K562 (cell line): ENCODE data around the gene AHCYL2. TPM values are rescaled to one million over a fixed set of nuclear protein-coding genes. Genes with fewer than 3 reads are reported as not detected.
A peak's percentile ranks its signal among the peaks of the same experiment; 100 is the strongest.

Experiments used
- POLR2H ChIP-seq: IDR thresholded peaks from 2 replicates; pipeline ENCODE4 v1.6.1; 2016; ENCODE audit warnings: missing genetic modification characterization, low read depth, mild to moderate bottlenecking, control low read depth, missing compliant biosample characterization, moderate library complexity
- polyA plus RNA-seq, 8 experiments: library from polyadenylated mRNA; depleted of rRNA in 4 of 8; stranded (reverse) in 5 of 8; unstranded in 3 of 8; fragments of >200 nt; fragmentation: Nextera tagmentation in 2 of 8; fragmentation: Illumina TruSeq in 1 of 8; extraction: Ambion mirVana in 2 of 8; extraction: Trizol in 1 of 8; gene quantifications; 2 replicates each; pipeline versions ENCODE4 v1.2.1 to v1.2.3, GENCODE V29; 2011 to 2014; ENCODE audit warnings: inconsistent platforms in 1 of 8, missing spikeins in 1 of 8
- total RNA-seq, 7 experiments: library from RNA; depleted of rRNA in 6 of 7; stranded (reverse); fragments of >200 nt in 6 of 7; fragmentation: Illumina TruSeq in 2 of 7; extraction: Trizol in 2 of 7; gene quantifications; 2 replicates each; pipeline versions ENCODE4 v1.2.1 to v1.2.3, GENCODE V29; 2011 to 2021; ENCODE audit warnings: low replicate concordance in 1 of 7
- TF ChIP-seq, protein P1 (sequence below), 2 experiments: fragments of 450-650 bp; formaldehyde crosslinking in 1 of 2; IDR thresholded peaks; 2 replicates each; pipeline versions ENCODE4 v1.4.0 to v1.6.1; 2014 to 2020; ENCODE audit warnings: mild to moderate bottlenecking in 2 of 2, borderline replicate concordance in 1 of 2, low read depth in 1 of 2

Gene AHCYL2
- total and polyA plus RNA-seq, 9 of the 15 experiments (the other 6 are each of a cell fraction or from before 2014, with no cell fraction given): 0.93 to 10.5 (median 5.2) TPM

DNA sequence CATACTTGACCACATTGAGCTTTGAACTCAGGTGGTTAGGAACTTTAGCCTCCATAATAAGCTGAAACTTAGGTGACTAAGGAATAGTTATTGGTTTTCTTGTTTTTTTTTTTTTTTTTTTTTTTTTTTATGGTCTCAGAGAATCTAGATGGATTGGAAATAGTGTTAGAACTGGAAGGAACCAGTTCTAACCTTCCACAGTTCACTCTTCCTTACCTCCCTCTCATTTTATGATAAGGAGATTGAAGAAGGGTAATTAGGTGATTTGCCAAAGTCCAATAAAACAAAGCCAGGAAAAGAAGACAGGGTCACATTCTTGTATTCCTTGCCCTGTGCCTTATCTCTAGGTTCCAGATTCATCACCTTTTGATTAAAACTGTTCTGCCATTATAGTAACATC lies 137.7 kb downstream of the AHCYL2 start (continued):
- TF ChIP-seq, protein P1, sequence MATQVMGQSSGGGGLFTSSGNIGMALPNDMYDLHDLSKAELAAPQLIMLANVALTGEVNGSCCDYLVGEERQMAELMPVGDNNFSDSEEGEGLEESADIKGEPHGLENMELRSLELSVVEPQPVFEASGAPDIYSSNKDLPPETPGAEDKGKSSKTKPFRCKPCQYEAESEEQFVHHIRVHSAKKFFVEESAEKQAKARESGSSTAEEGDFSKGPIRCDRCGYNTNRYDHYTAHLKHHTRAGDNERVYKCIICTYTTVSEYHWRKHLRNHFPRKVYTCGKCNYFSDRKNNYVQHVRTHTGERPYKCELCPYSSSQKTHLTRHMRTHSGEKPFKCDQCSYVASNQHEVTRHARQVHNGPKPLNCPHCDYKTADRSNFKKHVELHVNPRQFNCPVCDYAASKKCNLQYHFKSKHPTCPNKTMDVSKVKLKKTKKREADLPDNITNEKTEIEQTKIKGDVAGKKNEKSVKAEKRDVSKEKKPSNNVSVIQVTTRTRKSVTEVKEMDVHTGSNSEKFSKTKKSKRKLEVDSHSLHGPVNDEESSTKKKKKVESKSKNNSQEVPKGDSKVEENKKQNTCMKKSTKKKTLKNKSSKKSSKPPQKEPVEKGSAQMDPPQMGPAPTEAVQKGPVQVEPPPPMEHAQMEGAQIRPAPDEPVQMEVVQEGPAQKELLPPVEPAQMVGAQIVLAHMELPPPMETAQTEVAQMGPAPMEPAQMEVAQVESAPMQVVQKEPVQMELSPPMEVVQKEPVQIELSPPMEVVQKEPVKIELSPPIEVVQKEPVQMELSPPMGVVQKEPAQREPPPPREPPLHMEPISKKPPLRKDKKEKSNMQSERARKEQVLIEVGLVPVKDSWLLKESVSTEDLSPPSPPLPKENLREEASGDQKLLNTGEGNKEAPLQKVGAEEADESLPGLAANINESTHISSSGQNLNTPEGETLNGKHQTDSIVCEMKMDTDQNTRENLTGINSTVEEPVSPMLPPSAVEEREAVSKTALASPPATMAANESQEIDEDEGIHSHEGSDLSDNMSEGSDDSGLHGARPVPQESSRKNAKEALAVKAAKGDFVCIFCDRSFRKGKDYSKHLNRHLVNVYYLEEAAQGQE (IDR thresholded peaks at IDR 0.05; ENCODE audit: borderline replicate concordance): peak; percentile 16; the same call in 1 of the 2 replicates
- TF ChIP-seq, protein P1 (CRISPR knock-in tag; IDR thresholded peaks at IDR 0.05; ENCODE audit: low read depth): no peak
- no peak for TF ChIP-seq POLR2H (tag)
- TF ChIP-seq, all 486 proteins: peak for 2
